GM12801 (cell line): ENCODE data around the gene CD4.

Experiments used
- CTCF ChIP-seq: IDR thresholded peaks from one replicate; pipeline ENCODE4 v1.5.1; 2011; ENCODE audit warnings: control low read depth; ENCODE audit not compliant: insufficient read length; ENCODE audit errors: extremely low read depth

The CD4 gene

GRCh38 chr12:6825398-6826124, 36.2 kb downstream of the CD4 start:
- peak; percentile 9 for TF ChIP-seq CTCF

- TF ChIP-seq CTCF, result no peak
Observed at GRCh38 chr12:6826125-6826733, 36.9 kb downstream of the CD4 start.

GRCh38 chr12:6826734-6827436, 37.6 kb downstream of the CD4 start:
- TF ChIP-seq CTCF, result no peak

GRCh38 chr12:6827437-6827911, 38.1 kb downstream of the CD4 start:
- no peak for TF ChIP-seq CTCF

- no peak for TF ChIP-seq CTCF
Observed at GRCh38 chr12:6827982-6828780, 38.9 kb downstream of the CD4 start, which contains the start of gene P3H3. Gene P3H3 (plus strand): TSS chr12:6828407. CDS start chr12:6828441, 34 bp downstream.

- no peak for TF ChIP-seq CTCF
Observed at GRCh38 chr12:6828781-6829535, 39.6 kb downstream of the CD4 start.
